Activated naive CD8-positive, alpha-beta T cell treated with anti-CD3 and anti-CD28 coated beads for 36 hours (primary cell): Measurements from ENCODE around the gene FUCA2. TPM values are rescaled to one million over a fixed set of nuclear protein-coding genes. Genes with fewer than 3 reads are reported as not detected.

ENCODE experiments used
- DNase-seq: peaks from one replicate; pipeline ENCODE4 v3.0.0; 2021
- H3K27ac Mint-ChIP-seq: one replicate; pipeline ENCODE4 v1.8.0; 2022; ENCODE audit warnings: mild to moderate bottlenecking, moderate library complexity, mixed read lengths
- H3K27me3 Mint-ChIP-seq: one replicate; pipeline ENCODE4 v1.8.0; 2022; ENCODE audit warnings: mild to moderate bottlenecking, mixed read lengths
- H3K36me3 Mint-ChIP-seq: one replicate; pipeline ENCODE4 v1.8.0; 2021; ENCODE audit warnings: mild to moderate bottlenecking, mixed read lengths
- H3K4me1 Mint-ChIP-seq: one replicate; pipeline ENCODE4 v1.8.0; 2021; ENCODE audit warnings: mixed read lengths
- H3K4me3 Mint-ChIP-seq: one replicate; pipeline ENCODE4 v1.8.0; 2022; ENCODE audit warnings: mild to moderate bottlenecking, moderate library complexity, mixed read lengths
- H3K9me3 Mint-ChIP-seq: one replicate; pipeline ENCODE4 v1.8.0; 2022; ENCODE audit warnings: mixed read lengths
- total RNA-seq, 2 experiments: library from RNA; stranded (reverse); gene quantifications; one replicate each; pipeline ENCODE4 v1.2.3, GENCODE V29; 2021

The FUCA2 gene
- total RNA-seq, 2 experiments from 2014 or later, result 8.4 to 9.1 TPM

GRCh38 chr6:143543435-143543834, 31.9 kb upstream of the FUCA2 start:
- Mint-ChIP-seq H3K9me3 (no peaks in the 10 kb centered on the region), H3K36me3 (no peaks in the 10 kb centered on the region), H3K27me3 (peaks cover 6% of the 10 kb centered on the region), H3K4me1 (peaks cover 14% of the 10 kb centered on the region), H3K4me3 (no peak overlapping the region), H3K27ac (no peak overlapping the region)
- DNase-seq, result no peak

DNA sequence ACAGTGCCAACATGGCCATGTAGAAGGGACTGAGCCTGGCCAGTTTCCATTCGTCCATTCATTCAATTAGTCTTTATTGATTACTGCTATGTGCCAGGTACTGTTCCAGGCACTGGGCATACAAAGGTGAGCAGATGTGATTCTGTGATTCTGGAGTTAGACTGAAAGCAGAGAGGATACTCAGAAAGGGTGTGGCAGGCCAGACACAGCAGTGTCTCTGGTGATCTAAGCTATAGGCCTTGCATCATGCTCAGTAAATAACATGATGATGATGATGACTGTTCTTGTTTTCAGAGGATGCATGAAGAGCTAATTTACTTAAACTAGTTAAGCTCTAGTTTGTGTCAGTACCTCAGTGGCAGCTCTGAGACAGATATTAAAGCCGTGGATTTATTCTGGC, 31.4 kb upstream of the FUCA2 start:
- Mint-ChIP-seq H3K27ac (no peak overlapping the region), H3K9me3 (no peaks in the 10 kb centered on the region), H3K4me1 (peaks cover 16% of the 10 kb centered on the region), H3K36me3 (no peaks in the 10 kb centered on the region), H3K4me3 (no peak overlapping the region), H3K27me3 (peaks cover 6% of the 10 kb centered on the region)
- no peak for DNase-seq

- peaks cover 6% of the 10 kb centered on the region for H3K27me3 Mint-ChIP-seq
- H3K9me3 Mint-ChIP-seq, result no peaks in the 10 kb centered on the region
- H3K27ac Mint-ChIP-seq, result no peak overlapping the region
- DNase-seq, result no peak
- peaks cover 12% of the 10 kb centered on the region for H3K4me1 Mint-ChIP-seq
- H3K4me3 Mint-ChIP-seq, result no peak overlapping the region
- H3K36me3 Mint-ChIP-seq, result no peaks in the 10 kb centered on the region
Measured at GRCh38 chr6:143540192-143540591, 28.7 kb upstream of the FUCA2 start.

DNA sequence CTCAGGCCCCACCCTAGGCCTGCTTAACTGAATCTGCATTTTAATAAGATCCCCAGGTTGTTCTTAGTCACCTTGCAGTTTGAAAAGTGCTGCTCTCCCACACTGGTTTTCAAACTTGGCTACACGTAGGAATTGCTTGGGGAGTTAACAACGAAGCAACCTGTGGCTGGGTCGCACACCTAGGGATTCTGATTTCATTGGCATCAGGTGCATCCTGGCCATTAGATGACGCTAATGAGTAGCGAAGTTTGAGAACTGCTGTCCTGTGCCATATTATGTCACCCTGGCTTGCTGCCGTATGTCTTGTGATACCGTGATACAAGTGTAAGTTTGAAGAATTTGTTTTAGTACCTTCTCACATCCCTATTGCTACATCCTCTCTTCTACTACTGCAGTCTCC, 28.2 kb upstream of the FUCA2 start:
- Mint-ChIP-seq H3K4me3 (no peak overlapping the region), H3K36me3 (no peaks in the 10 kb centered on the region), H3K9me3 (no peaks in the 10 kb centered on the region), H3K27me3 (peaks cover 6% of the 10 kb centered on the region), H3K4me1 (peaks cover 10% of the 10 kb centered on the region), H3K27ac (no peak overlapping the region)
- no peak for DNase-seq

GRCh38 chr6:143539106-143539505, 27.6 kb upstream of the FUCA2 start:
- H3K27ac Mint-ChIP-seq, result no peak overlapping the region
- H3K4me3 Mint-ChIP-seq, result no peak overlapping the region
- DNase-seq, result no peak
- no peaks in the 10 kb centered on the region for H3K36me3 Mint-ChIP-seq
- peaks cover 10% of the 10 kb centered on the region for H3K4me1 Mint-ChIP-seq
- H3K27me3 Mint-ChIP-seq, result peaks cover 6% of the 10 kb centered on the region
- H3K9me3 Mint-ChIP-seq, result no peaks in the 10 kb centered on the region

GRCh38 chr6:143538374-143538773, 26.9 kb upstream of the FUCA2 start:
- H3K27ac Mint-ChIP-seq, result no peak overlapping the region
- H3K36me3 Mint-ChIP-seq, result no peaks in the 10 kb centered on the region
- H3K4me1 Mint-ChIP-seq, result peaks cover 10% of the 10 kb centered on the region
- peaks cover 6% of the 10 kb centered on the region for H3K27me3 Mint-ChIP-seq
- DNase-seq, result no peak
- peak overlapping the region; percentile 77 for H3K4me3 Mint-ChIP-seq
- H3K9me3 Mint-ChIP-seq, result no peaks in the 10 kb centered on the region

DNA sequence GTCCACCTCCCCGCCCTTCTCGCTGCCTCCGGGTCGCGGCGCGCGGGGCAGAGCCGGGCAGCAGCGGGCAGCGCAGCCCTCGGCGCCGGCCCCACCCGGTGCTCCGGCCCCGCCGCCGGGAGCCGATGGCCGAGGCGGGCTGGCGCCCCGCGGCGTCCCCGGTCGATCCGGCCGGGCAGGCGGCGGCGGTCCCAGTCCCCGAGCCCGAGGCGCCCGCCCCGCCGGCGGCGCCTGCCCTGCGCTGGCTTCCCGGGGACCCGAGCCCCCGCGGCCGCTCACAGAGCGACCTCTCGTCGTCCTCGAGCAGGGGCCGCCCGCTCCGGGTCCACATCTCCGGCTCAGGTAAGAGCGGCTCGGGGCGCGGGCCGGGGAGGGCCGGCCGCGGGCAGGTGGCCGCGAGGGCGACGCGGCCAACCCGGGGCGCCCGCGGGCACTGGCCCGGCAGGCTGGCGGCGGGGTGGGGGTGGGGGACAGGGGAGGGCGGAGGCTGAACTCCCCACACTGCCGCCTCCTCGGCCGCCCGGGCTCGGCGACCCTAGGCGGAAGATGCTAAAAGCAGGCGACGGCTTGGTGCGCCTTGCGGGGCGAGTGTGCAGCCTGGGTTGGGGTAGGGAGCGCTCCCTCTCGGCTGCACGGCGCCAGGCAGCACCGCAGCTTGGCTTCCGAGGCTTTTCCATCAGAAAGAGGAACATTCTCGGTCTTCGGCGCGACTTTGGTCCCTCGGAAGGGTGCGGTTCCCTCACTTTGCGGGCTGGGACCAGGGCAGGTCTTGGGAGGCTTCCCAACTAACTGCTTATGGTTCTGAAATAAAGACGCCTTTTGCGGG, 25.6 kb upstream of the FUCA2 start:
- peaks cover 6% of the 10 kb centered on the region for H3K27me3 Mint-ChIP-seq
- peaks cover 10% of the 10 kb centered on the region for H3K4me1 Mint-ChIP-seq
- DNase-seq, result peak; percentile 69
- H3K4me3 Mint-ChIP-seq, result peak overlapping the region; percentile 77
- H3K9me3 Mint-ChIP-seq, result no peaks in the 10 kb centered on the region
- H3K27ac Mint-ChIP-seq, result no peak overlapping the region
- H3K36me3 Mint-ChIP-seq, result no peaks in the 10 kb centered on the region

- Mint-ChIP-seq H3K36me3 (no peaks in the 10 kb centered on the region), H3K4me3 (peak overlapping the region; percentile 60), H3K27me3 (peaks cover 6% of the 10 kb centered on the region), H3K9me3 (no peaks in the 10 kb centered on the region), H3K4me1 (peaks cover 10% of the 10 kb centered on the region), H3K27ac (no peak overlapping the region)
- peak; percentile 53 for DNase-seq
Measured at GRCh38 chr6:143536461-143536865, 24.9 kb upstream of the FUCA2 start.

- H3K27me3 Mint-ChIP-seq, result peaks cover 4% of the 10 kb centered on the region
- no peak overlapping the region for H3K4me3 Mint-ChIP-seq
- no peaks in the 10 kb centered on the region for H3K9me3 Mint-ChIP-seq
- H3K27ac Mint-ChIP-seq, result no peak overlapping the region
- H3K36me3 Mint-ChIP-seq, result no peaks in the 10 kb centered on the region
- DNase-seq, result no peak
- H3K4me1 Mint-ChIP-seq, result peaks cover 10% of the 10 kb centered on the region
Measured at GRCh38 chr6:143535189-143535614, 23.7 kb upstream of the FUCA2 start.

- Mint-ChIP-seq H3K4me3 (no peak overlapping the region), H3K27me3 (no peaks in the 10 kb centered on the region), H3K4me1 (peaks cover 16% of the 10 kb centered on the region), H3K27ac (no peak overlapping the region), H3K36me3 (no peaks in the 10 kb centered on the region), H3K9me3 (no peaks in the 10 kb centered on the region)
- no peak for DNase-seq
Measured at GRCh38 chr6:143531720-143532499, 20.4 kb upstream of the FUCA2 start.

DNA sequence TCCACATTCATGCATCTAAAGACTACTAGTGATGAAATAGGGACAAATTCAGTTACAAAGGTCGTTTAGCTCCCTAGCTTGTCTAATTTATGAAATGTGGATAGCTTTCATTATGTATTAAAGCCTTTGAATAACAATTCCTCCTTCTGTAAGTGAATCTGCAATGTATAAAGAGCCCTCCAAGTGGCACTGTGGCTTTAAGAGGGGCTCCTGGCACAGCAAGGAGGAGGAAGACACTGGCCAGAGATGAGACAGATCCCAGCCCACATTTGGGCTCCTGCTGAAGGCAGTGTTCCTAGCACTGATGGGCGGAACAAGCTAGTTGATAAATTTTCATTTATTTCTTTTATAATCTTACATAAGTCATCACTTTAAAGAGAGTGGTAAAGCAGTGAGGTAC, 17.6 kb upstream of the FUCA2 start:
- H3K4me3 Mint-ChIP-seq, result no peak overlapping the region
- no peaks in the 10 kb centered on the region for H3K36me3 Mint-ChIP-seq
- no peaks in the 10 kb centered on the region for H3K27me3 Mint-ChIP-seq
- H3K4me1 Mint-ChIP-seq, result peaks cover 12% of the 10 kb centered on the region
- no peak for DNase-seq
- H3K9me3 Mint-ChIP-seq, result no peaks in the 10 kb centered on the region
- no peak overlapping the region for H3K27ac Mint-ChIP-seq

- Mint-ChIP-seq H3K4me3 (no peak overlapping the region), H3K27ac (peak overlapping the region; percentile 62), H3K9me3 (peaks cover 2% of the 10 kb centered on the region), H3K27me3 (no peaks in the 10 kb centered on the region), H3K36me3 (no peaks in the 10 kb centered on the region), H3K4me1 (peaks cover 12% of the 10 kb centered on the region)
- no peak for DNase-seq
Measured at GRCh38 chr6:143528164-143528811, 16.8 kb upstream of the FUCA2 start.

GRCh38 chr6:143527677-143528076, 16.2 kb upstream of the FUCA2 start:
- peaks cover 2% of the 10 kb centered on the region for H3K9me3 Mint-ChIP-seq
- peaks cover 12% of the 10 kb centered on the region for H3K4me1 Mint-ChIP-seq
- no peaks in the 10 kb centered on the region for H3K27me3 Mint-ChIP-seq
- DNase-seq, result no peak
- H3K27ac Mint-ChIP-seq, result no peak overlapping the region
- no peak overlapping the region for H3K4me3 Mint-ChIP-seq
- H3K36me3 Mint-ChIP-seq, result no peaks in the 10 kb centered on the region

DNA sequence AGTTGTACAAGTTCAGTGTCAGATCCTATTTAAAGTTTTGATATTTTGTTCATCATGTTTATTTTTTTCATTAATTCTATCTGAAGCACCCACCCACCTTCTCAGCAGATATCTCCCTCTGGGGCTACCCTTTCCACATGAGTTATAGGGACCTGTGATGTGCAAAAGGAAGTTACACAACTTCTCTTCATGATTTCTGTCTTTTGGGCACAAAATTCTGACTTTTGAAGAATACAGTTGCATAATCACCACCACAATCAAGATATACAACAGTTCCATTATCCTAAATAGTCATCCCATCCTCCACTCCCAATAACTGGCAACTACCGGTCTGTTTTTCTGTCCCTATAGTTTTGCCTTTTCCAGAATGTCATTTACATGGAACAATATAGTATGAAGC, 13.8 kb upstream of the FUCA2 start:
- Mint-ChIP-seq H3K4me1 (peaks cover 12% of the 10 kb centered on the region), H3K36me3 (no peaks in the 10 kb centered on the region), H3K4me3 (no peak overlapping the region), H3K27me3 (no peaks in the 10 kb centered on the region), H3K27ac (no peak overlapping the region), H3K9me3 (peaks cover 2% of the 10 kb centered on the region)
- no peak for DNase-seq

DNA sequence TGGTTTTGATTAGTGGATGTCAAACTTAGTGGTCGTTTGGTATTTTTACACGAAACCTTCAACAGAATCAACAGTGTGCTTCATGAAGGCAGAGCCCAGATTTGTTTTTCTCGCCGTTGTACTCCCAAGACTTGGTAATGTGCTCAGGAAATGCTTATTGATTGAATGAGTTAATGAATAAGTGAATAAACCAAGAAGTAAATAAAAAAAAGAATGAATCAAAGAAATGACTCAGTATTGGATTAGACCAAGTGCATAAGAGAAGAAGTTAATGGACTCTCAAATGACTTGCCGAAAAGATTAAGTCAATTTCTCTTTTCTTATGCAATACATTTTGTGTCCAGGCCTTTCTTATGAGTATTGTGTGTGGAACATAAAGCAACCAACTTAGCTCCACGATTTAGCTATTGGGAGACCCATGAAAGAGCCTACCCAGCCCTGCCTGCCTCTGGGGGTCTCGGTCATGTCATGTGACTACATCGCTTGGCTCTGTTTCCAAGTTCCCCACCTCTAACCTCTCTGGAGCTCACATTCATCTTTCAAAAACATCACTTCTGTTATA, 10.6 kb upstream of the FUCA2 start:
- Mint-ChIP-seq H3K4me3 (no peak overlapping the region), H3K27me3 (no peaks in the 10 kb centered on the region), H3K27ac (no peak overlapping the region), H3K9me3 (peaks cover 2% of the 10 kb centered on the region), H3K36me3 (no peaks in the 10 kb centered on the region), H3K4me1 (no peaks in the 10 kb centered on the region)
- DNase-seq, result no peak
